ENCODE data around the gene ENPP1.
"Not testable (repeated sequence)": the region's sequence is repeated elsewhere in the genome, so short reads cannot be mapped to it uniquely, and the experiment has no call there.

DNA sequence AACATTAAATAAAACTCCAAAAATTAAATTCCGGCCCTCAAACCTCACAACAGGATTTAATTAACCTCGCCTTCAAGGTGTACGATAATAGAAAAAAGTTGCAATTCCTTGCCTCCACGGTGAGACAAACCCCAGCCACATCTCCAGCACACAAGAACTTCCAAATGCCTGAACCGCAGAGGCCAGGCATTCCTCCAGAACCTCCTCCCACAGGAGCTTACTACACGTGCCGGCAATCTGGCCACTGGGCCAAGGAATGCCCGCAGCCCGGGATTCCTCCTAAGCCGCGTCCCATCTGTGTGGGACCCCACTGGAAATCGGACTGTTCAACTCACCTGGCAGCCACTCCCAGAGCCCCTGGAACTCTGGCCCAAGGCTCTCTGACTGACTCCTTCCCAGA is 95.9 kb downstream of the ENPP1 start:
- TF ChIP-seq, protein P1, sequence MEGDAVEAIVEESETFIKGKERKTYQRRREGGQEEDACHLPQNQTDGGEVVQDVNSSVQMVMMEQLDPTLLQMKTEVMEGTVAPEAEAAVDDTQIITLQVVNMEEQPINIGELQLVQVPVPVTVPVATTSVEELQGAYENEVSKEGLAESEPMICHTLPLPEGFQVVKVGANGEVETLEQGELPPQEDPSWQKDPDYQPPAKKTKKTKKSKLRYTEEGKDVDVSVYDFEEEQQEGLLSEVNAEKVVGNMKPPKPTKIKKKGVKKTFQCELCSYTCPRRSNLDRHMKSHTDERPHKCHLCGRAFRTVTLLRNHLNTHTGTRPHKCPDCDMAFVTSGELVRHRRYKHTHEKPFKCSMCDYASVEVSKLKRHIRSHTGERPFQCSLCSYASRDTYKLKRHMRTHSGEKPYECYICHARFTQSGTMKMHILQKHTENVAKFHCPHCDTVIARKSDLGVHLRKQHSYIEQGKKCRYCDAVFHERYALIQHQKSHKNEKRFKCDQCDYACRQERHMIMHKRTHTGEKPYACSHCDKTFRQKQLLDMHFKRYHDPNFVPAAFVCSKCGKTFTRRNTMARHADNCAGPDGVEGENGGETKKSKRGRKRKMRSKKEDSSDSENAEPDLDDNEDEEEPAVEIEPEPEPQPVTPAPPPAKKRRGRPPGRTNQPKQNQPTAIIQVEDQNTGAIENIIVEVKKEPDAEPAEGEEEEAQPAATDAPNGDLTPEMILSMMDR (conservative IDR thresholded peaks at IDR 0.05; ENCODE audit: low read length) = not testable (repeated sequence)
- not testable (repeated sequence) for TF ChIP-seq EZH2phosphoT487 (IDR thresholded peaks at IDR 0.05; ENCODE audit: borderline replicate concordance, low read depth, low read length)

All from OCI-LY7 (cell line).